Activated CD4-positive, CD25-positive, alpha-beta regulatory T cell (primary cell): ENCODE measurements around the gene C22orf39.

Source experiments
- DNase-seq, 4 experiments: peaks; one replicate each; lab custom pipeline; 2025; lab: John Stamatoyannopoulos, UW

C22orf39 gene, protein sequence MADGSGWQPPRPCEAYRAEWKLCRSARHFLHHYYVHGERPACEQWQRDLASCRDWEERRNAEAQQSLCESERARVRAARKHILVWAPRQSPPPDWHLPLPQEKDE

DNA sequence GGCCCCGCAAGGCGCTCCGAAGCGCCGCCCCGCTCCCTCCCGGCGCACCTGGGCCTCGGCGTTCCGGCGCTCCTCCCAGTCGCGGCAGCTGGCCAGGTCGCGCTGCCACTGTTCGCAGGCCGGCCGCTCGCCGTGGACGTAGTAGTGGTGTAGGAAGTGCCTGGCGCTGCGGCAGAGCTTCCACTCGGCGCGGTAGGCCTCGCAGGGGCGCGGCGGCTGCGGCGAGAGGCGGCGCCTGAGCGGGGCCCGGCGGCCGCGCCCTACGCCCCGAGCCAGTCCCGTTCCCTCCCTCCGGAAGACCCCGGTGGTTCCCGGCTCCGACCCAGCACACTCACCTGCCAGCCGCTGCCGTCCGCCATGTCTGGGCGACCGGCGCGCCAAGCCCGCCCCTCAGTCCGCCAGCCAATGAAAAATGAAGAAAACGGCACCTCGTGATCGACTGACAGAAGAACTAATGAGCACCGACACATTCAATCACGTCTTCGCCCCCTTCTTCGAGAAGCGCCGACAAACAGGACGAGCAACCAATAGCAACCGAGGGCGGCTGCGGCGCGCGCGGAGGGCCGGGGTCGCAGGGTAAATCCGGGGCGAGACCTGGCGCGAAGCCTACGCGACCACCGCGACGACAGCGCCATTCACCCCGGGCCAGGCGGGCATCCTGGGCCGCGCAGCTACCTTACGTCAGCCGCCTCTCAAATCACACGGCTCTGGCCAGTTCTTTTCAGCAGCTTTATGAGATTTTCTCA lies at the start of gene C22orf39:
C22orf39 (minus strand) TSS at position 382 of the 746 bp plus-strand sequence; CDS start at position 359, 23 bp downstream.
- DNase-seq: peak; percentile 55 to 79 (median 72)

DNA sequence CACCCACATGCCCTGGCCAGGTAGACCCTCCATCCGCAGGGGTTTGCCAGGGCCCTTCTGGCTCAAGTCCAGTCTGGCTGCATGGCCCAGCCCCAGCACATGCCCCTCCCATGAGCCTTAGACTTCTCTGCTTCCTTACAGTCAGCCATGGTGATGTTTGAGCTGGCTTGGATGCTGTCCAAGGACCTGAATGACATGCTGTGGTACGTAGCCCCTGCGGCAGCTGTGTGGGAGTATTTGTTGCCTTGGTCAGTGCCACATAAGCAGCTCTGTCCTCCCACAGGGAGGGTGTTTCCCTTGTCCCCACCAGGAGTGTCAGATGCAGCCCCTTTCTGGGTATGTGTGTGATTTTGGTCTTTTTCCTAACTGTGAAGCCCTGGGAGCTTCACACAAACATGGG lies 49.7 kb upstream of the C22orf39 start:
- no peak for DNase-seq

DNA sequence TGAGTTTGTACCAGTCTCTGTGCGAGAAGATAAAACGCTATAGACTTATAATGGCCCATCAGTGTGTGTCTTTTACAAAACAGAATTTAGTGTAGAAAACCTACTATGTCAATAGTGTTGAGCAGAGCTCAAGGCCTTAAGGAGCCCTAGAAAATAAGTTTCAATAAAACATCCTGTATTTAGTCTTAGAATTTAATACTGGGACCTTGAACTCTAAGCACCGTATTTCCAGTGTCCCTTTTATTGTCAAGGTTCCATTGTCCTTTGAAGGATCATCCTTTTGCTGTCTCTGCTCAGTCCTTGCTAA lies 48.8 kb upstream of the C22orf39 start:
- no peak for DNase-seq

DNA sequence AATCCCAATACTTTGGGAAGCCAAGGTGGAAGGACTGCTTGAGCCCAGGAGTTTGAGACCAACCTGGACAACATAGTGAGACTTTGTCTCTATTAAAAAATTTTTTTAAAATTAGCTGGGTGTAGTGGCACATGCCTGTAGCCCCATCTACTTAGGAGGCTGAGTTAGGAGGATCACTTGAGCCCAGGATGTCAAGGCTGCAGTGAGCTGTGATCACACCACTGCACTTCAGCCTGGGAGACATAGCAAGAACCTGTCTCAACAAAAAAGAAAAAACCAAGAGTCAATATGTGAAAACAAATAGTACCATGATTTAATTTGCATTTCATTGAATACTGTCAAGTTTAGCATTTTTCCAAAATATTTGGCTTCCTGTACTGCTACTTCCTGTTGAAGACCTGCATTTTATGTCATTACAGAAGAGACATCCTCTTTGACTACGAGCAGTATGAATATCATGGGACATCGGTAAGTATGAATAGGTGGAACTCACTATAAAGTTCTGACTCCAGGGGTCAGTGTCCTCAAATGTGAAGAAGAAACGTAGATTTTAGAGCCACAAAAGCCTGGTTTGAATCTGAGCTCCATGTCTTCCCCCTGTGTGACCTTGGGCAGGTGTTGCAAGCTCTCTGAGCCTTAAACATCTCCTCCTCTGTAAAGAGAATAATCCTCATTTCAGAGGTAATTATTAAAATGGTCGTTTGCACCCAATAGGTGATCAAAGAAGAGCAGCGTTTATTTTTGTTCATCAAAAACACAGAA lies 48.2 kb upstream of the C22orf39 start:
- DNase-seq: no peak

DNA sequence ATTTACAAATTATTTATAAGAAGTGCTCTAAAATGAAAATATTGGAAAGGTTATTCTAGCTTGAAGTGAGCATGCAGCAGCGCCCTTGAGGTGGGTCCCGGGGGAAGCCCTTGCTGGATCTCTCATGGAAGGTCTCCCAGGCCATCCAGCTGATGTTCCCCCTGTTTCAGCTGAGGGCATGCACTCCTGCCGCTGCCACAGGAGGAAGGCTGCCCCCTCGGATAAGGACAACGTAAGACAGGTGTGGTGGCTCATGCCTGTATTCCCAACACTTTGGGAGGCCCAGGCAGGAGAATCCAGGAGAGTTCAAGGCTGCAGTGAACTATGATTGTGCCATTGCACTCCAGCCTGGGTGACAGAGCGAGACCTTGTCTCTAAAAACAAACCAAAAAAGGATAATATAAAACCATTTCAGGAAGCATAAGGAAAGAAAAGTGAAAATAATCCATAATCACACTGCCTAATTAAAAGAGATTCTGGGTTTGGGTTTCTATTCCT lies 47.2 kb upstream of the C22orf39 start:
- no peak for DNase-seq

DNA sequence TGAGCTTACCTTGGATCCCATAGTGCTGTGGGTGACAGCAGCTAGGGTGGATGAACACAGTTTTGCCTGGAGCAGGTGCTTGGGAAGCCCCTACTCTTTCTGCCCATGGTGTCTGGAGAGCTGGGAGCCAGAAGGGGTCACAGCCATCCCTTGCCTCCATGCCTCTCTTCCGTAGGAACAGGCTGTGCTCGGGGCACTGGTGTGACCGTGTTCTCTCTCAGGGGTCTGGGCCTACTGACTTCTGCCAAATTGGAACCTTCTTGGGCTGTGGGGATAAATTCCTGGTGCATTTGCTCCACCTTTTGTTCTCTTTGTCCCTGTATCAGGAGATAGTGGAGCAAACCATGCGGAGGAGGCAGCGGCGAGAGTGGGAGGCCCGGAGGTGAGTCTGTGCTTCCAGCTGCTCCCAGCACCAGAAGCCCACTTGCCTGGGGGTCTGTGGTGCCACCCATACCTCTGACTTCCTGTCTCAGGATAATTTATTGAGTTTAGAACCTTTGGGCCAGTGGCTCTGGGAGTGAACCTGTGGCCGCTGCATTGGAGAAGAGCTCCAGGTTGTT lies 46.6 kb upstream of the C22orf39 start:
- no peak for DNase-seq

DNA sequence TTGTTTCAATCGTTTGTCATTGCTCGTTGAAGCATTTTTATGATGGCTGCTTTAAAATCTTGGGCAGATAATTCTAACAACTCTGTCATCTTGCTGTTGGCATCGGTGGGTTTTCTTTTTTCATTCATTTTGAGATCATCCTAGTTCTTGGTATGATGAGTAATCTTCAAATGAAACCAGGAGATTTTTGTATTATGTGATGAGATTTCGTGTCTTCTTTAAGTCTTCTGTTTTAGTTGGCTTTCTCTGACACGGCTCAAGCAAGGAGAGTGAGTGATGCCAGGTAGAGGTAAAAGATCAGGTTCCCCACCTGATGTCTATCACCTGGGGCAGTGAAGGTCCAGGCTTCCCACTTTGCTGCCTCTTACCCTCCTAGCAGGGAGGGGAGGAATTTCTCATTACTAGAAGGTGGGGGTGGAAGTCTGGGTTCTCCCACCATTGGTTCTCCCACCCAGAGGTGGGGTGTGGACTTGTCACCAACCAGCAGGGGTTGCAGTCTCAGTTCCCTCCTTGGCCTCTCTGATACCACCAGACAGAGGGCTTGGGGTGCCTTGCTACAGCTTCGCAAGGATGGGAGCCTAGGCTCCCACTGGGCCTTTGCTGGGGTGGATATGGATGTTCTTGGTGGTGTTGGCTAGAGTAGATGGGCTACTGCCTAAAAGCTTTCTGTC lies 45.1 kb upstream of the C22orf39 start:
- DNase-seq: no peak

DNA sequence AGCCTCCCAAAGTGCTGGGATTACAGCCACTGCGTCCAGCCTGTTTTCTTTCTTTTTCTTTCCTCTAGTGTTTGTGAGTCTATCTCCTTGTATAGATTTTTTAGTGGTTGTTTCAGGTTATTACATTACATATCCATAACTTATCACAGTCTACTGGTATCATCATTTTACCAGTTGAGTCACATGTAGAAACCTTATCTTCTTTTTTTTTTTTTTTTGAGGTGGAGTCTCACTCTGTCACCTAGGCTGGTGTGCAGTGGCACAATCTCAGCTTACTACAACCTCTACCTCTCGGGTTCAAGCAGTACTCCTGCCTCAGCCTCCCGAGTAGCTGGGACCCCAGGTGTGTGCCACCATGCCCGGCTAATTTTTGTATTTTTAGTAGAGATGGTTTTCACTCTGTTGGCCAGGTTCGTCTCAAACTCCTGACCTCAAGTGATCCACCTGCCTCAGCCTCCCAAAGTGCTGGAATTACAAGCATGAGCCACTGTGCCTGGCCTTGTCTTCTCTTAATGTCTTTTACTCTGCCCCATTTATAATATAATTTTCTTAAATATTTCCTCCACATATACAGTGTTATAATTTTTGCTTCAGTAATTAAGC lies 43.2 kb upstream of the C22orf39 start:
- DNase-seq: no peak

DNA sequence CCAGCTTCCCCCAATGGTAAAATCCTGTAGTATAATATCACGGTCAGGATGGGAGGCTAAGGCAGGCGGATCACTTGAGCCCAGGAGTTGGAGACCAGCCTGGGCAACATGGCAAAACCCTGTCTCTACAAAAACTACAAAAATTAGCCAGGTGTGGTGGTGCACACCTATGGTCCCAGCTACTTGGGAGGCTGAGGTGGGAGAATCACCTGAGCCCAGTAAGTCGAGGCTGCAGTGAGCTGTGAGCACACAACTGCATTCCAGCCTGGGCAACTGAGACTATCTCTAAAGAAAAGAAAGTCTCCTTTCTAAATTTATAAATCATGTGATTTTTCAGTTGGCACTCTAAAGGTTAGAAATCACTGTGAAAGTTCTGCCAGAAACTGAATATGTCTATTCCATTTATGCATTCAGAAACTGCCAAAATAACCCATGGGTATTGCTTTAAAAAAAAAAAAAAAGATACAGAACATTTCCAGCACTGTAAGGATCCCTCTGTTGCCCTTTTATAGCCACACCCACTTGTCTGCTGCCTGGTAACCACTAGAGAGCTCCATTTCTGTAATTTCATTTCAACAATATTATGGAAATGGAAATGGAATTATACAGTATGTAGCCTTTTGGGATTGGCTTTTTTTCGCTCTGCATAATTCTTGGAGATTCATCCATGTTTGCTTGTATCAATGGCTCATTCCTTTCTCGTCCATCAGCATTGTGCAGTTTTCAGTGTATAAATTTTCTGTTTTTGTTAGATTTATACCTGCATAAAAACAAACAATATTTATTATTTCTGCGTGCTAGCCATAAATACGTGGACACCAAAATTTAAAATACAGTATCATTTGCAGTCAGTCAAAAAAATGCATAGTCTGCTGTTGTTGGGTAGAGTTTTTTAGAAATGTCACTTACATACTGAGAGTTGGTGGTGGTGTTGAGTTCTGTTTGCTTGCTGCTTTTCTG lies 41.7 kb upstream of the C22orf39 start:
- DNase-seq: no peak

DNA sequence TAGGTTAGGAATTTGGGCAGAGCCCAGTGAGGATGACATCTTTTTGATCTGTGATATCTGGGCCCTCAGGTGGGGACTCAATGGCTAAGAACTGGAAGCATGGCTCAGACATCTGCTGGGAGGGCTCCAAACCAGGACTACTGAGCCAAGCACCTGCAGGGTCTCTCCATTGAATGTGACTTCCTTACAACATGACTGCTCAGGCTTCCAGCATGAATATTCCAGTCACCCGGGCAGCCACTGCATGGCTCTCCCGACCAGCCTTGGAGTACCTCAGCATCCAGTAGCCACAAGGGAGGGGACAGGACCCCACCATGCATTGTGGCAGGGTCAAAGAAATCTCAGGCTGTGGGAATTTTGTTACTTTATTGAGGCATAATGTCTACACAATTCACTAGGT lies 40.8 kb upstream of the C22orf39 start:
- no peak for DNase-seq

DNA sequence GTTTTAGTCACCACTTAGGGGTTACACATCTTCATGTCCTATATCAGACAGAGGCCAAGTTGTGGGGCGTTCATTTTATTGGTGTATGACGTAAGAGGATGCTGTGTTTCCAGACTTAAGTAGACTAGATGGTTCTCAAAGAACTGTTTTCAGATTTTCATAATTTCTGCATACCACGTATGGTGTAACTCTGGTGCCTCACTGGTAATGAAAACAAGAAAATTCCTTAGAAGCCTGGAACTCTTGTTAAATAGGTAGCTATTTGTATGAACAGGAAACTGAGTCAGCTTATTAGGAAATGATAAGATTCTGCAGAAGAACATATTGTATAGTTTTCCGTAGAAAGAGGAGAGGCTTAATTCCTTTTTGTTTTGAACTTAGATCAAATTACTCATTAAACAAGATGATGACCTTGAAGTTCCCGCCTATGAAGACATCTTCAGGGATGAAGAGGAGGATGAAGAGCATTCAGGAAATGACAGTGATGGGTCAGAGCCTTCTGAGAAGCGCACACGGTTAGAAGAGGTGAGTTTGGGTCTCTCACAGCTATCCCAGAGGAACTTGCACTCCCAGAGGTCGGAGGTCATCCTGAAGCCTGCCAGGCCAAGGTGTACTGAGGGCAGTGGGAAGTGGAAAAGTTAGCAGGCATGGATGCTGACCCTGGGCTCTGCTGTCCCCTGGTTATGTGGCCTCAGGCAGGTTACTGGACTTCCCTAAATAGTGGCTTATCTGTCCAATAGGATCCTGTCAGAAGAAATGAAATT lies 36.2 kb upstream of the C22orf39 start:
- no peak for DNase-seq

DNA sequence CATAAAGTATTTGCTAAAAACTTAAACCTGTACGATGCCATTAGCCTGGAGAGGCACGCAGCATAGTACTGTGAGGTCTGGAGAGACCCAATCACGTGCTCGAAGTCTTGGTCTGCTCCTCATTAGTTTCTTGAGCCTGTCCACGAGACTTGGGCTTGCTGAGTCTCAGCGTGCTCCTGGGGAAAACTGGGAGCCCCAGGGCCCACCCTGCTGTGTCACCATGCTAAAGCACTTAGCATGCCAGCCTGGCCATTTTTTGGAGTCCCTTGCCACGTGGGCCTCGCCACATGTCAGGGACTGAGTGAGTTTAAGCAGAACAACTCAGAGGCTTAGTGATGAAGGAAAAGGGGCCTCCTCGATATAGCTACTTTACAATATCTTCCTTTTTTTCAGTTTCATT lies 34.8 kb upstream of the C22orf39 start:
- DNase-seq: no peak

DNA sequence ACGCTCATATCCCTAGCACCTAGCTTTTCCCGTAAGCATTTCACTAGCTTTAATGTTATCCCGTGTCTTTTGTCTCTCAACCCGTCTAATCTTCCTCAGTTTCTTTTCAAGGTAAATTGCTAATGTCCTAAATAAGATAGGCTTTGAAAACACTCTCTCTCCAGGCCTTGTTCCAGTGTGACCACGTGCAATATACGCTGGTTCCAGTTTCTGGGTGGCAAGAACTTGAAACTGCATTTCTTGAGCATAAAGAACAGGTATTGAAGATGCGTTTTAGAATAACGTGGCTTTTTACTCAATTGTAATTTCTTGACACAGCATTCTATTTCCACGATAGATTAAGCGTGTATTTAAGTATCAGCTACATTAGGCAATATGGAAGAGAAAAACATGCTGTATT lies 33.3 kb upstream of the C22orf39 start:
- DNase-seq: no peak

DNA sequence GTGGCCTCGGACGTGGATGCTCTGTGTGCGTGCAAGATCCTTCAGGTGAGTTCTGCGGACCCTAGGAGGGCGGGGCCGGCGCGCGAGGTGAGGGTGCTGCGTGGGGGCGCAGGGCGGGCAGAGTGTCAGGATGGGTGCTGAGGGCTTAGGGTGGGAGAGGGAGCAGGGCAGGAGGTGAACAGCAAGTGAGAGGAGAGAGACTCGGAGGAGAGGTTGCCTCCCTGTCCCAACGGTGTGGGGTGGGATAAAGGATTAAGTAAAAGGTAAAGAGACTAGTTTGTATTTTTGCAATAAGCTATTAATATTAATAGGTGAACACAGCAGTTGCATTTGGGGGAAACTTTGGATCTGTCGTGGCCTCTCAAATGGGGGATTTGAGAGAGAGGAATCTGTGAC lies 32.7 kb upstream of the C22orf39 start:
- no peak for DNase-seq

DNA sequence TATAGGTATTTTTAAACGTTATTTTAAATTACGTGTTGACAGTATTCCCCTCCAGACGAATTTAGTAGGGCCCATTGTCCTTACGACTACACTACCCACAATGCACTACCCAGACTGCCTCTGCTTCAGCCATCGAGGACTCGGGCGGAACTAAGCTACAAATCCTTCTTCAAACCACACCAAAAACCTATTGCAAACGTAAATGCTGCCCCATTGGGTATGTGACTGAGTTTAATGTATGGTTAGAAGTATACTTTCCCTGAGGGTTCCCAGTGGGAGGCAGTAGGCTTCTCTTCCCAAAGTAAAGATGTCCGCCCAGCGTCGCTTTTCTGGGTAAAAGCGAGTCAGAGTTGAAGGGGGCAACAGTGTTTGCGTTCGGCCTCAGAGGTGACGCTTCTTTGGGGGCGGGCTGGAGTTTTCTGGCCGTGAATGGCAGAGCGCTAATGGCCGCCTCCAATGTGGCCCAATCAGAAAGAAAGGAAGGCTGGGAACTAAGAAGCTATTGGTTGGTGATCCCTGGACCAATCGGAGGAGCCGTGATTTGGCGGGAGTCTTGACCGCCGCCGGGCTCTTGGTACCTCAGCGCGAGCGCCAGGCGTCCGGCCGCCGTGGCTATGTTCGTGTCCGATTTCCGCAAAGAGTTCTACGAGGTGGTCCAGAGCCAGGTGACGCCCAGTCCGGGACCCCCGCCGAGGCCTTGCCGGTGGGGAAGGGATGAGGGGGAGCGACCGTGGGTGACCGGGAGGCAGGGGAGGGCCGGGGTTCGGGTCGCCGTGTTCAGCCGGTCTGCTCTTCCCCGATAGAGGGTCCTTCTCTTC lies 32.1 kb upstream of the C22orf39 start, which contains the start of gene CDC45:
CDC45 (plus strand) TSS at position 566 of the 818 bp plus-strand sequence; CDS start at position 615, 49 bp downstream.
- peak; percentile 81 to 88 (median 86) for DNase-seq

DNA sequence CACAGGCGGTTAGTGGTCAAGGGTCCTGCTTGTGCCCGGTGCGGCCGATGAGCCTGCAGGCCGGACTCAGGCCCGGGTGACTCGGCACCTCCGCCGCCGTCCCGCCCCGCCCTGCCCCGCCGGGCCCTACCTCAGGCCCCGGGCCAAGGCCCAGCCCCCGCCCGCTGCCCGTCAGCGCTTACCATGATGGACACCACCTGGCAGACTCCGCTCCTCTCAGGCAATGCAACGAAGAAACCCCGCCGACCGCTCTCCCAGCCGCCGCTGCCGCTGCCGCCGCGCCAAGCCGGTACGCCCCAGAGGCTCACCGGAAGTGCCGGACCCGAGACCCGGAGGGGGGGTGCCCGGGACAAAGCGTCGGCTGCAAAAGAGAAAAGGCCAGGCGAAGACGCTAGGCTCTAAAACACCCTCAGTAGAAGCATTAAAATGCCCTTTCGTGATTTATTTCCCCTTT lies 31.4 kb upstream of the C22orf39 start, which contains the start of gene UFD1:
UFD1 (minus strand) TSS at position 293 of the 454 bp plus-strand sequence; CDS start at position 185, 108 bp downstream.
- peak; percentile 59 to 70 (median 61) for DNase-seq

DNA sequence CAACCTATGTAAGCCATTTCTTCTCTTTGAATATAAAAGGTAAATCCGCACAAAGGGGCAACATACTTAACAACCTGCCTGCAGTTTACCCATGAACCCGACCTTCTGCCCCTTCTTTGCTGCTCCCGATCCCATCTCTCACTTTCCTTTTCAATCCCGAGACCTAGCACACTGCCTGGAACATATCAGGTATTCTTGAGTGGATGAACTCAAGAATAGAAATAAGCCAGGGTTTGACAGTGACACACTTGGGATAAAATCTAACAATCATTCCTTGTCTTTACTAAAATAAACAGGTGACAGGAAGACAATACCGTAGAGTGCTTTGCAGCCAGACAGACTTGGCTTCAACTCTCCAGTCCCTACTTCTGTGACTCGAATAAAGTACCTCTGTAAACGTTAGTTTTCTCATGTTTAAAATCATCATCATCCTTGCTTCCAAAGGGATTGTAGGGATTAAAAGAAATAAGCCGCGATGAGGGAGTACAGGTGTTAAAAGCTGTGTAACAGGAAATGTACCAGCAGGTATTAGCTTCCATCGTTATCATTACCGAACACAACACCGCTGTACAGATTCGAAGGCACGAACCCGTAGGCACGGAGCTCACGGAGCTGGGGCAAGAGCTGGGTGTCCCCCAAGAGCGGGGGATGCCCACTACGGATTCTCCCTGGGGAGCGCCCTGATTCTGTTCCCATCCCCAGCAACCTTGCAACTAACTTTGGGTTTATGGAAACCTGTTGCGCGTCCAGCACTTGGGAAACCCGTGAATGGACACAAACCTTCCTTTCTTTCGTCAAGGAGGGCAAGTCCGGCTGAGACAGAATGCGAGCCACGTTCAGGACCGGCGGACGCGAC lies 30.8 kb upstream of the C22orf39 start:
- no peak for DNase-seq
